ENCODE results near the gene FNIP2. TPM values are rescaled to one million over a fixed set of nuclear protein-coding genes. Genes with fewer than 3 reads are reported as not detected.

FNIP2 gene
- total RNA-seq, 1 donor from 2014 or later, result 30.5 TPM

- no peak for DNase-seq (ENCODE audit: low read depth, low spot score)
- no peaks in the 10 kb centered on the region for H3K27me3 Mint-ChIP-seq (ENCODE audit: low read depth)
- H3K36me3 Mint-ChIP-seq (ENCODE audit: low read depth), result no peaks in the 10 kb centered on the region
- H3K4me1 Mint-ChIP-seq, result no peaks in the 10 kb centered on the region
- no peak for TF ChIP-seq CTCF (conservative IDR thresholded peaks at IDR 0.05)
- no peak overlapping the region for H3K4me3 Mint-ChIP-seq
- H3K27ac Mint-ChIP-seq (ENCODE audit: unreplicated experiment), result peak overlapping the region; percentile 80
- H3K9me3 Mint-ChIP-seq, result no peaks in the 10 kb centered on the region
Observed at GRCh38 chr4:158847535-158847934, 78.7 kb downstream of the FNIP2 start.

GRCh38 chr4:158849681-158850080, 80.9 kb downstream of the FNIP2 start:
- DNase-seq (ENCODE audit: low read depth, low spot score), result no peak
- no peaks in the 10 kb centered on the region for H3K9me3 Mint-ChIP-seq
- H3K27ac Mint-ChIP-seq (ENCODE audit: unreplicated experiment), result no peak overlapping the region
- no peak overlapping the region for H3K4me3 Mint-ChIP-seq
- no peaks in the 10 kb centered on the region for H3K36me3 Mint-ChIP-seq (ENCODE audit: low read depth)
- H3K27me3 Mint-ChIP-seq (ENCODE audit: low read depth), result no peaks in the 10 kb centered on the region
- peaks cover 2% of the 10 kb centered on the region for H3K4me1 Mint-ChIP-seq
- no peak for TF ChIP-seq CTCF (conservative IDR thresholded peaks at IDR 0.05)

DNA sequence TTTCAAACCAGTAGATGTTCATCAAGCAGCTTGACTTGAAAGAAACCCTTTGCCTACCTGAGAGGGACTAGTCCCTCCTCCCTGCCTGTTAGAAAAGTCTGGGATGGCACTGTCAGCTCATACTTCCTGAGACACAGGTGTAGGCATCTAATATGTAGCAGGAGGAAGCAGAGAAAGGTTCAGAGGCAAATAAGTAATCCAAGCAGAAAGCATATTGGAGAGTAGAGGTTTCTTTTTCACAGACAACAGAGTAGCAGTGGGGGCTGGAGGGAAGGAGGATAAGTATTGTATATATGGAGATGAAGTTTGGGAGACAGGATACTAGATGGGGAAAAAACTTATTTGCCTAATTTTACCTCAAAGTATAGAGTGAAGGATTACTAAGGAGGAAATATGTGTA, 81.5 kb downstream of the FNIP2 start:
- DNase-seq (ENCODE audit: low read depth, low spot score), result no peak
- no peak for TF ChIP-seq CTCF (conservative IDR thresholded peaks at IDR 0.05)
- no peaks in the 10 kb centered on the region for H3K9me3 Mint-ChIP-seq
- H3K36me3 Mint-ChIP-seq (ENCODE audit: low read depth), result no peaks in the 10 kb centered on the region
- peaks cover 7% of the 10 kb centered on the region for H3K4me1 Mint-ChIP-seq
- H3K4me3 Mint-ChIP-seq, result no peak overlapping the region
- H3K27me3 Mint-ChIP-seq (ENCODE audit: low read depth), result no peaks in the 10 kb centered on the region
- H3K27ac Mint-ChIP-seq (ENCODE audit: unreplicated experiment), result peak overlapping the region; percentile 21

DNA sequence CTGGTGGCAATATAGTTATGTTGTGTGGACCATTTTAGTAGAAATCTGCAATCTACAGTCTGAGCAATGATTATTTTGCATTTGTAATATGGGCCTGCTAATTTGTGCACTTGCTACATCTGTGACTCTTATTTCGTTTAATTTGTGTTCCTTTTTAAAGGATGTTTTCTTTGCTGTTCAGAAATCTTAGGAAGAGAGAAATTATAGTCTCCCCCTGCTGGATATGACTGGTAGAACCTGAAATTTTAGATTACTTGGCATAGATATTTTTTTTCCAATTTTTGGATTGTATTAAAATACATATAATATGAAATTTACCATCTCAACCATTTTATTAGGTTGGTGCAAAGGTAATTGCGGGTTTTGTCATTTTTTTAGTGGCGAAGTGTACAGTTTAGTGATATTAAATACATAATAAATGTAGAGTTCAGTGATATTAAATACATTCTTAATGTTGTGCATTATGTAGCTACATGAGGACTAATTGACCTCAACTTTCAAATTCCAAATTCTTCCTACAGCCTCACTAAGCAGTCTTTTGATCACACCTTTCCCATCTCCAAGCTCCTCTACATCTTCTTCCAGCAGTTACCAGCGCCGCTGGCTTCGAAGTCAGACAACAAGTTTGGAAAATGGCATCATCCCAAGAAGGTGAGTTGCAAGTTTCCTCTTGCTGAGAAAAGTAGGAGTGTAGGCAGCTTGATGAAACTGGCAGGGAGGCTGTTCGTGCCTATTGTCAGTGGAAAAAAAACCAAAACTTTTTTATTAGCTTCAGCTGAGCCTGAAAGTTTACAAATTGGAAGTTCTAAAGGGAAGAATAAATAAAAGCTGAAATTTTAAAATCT, 82.2 kb downstream of the FNIP2 start:
- H3K4me1 Mint-ChIP-seq, result peaks cover 7% of the 10 kb centered on the region
- H3K4me3 Mint-ChIP-seq, result no peak overlapping the region
- no peaks in the 10 kb centered on the region for H3K27me3 Mint-ChIP-seq (ENCODE audit: low read depth)
- H3K27ac Mint-ChIP-seq (ENCODE audit: unreplicated experiment), result no peak overlapping the region
- H3K36me3 Mint-ChIP-seq (ENCODE audit: low read depth), result no peaks in the 10 kb centered on the region
- DNase-seq (ENCODE audit: low read depth, low spot score), result no peak
- TF ChIP-seq CTCF (conservative IDR thresholded peaks at IDR 0.05), result peak; percentile 81
- no peaks in the 10 kb centered on the region for H3K9me3 Mint-ChIP-seq

GRCh38 chr4:158854236-158854635, 85.4 kb downstream of the FNIP2 start:
- no peaks in the 10 kb centered on the region for H3K27me3 Mint-ChIP-seq (ENCODE audit: low read depth)
- no peak overlapping the region for H3K27ac Mint-ChIP-seq (ENCODE audit: unreplicated experiment)
- peaks cover 7% of the 10 kb centered on the region for H3K4me1 Mint-ChIP-seq
- no peak overlapping the region for H3K4me3 Mint-ChIP-seq
- no peaks in the 10 kb centered on the region for H3K9me3 Mint-ChIP-seq
- TF ChIP-seq CTCF (conservative IDR thresholded peaks at IDR 0.05), result no peak
- no peaks in the 10 kb centered on the region for H3K36me3 Mint-ChIP-seq (ENCODE audit: low read depth)
- DNase-seq (ENCODE audit: low read depth, low spot score), result no peak
